Activated CD8-positive, alpha-beta memory T cell treated with anti-CD3 and anti-CD28 coated beads for 36 hours (primary cell): ENCODE measurements around the gene PSAT1. TPM values are rescaled to one million over a fixed set of nuclear protein-coding genes. Genes with fewer than 3 reads are reported as not detected.

Source experiments
- CTCF ChIA-PET: fragments of 350-600 bp; sonication (Branson Sonifier 250); formaldehyde crosslinking; loops from one replicate; lab custom pipeline; 2021; ENCODE audit warnings: antibody characterized with exemption; lab: Charles Lee
- POLR2A ChIA-PET: fragments of 350-600 bp; sonication (Branson Sonifier 250); formaldehyde crosslinking; loops from one replicate; lab custom pipeline; 2021; ENCODE audit warnings: antibody characterized with exemption; lab: Charles Lee
- total RNA-seq, 2 experiments: library from RNA; stranded (reverse); gene quantifications; one replicate each; pipeline ENCODE4 v1.2.3, GENCODE V29; 2021

The PSAT1 gene
- total RNA-seq, 2 experiments from 2014 or later = 160 to 163 TPM

GRCh38 chr9:78354324-78354973 lies 57.5 kb downstream of the PSAT1 start:
- CTCF ChIA-PET = no interaction called here
- POLR2A ChIA-PET = no interaction called here

GRCh38 chr9:78354989-78355388 lies 58.1 kb downstream of the PSAT1 start:
- ChIA-PET CTCF (no interaction called here), POLR2A (no interaction called here)

- POLR2A ChIA-PET = no interaction called here
- CTCF ChIA-PET = no interaction called here
These were observed 59.7 kb downstream of the PSAT1 start for GRCh38 chr9:78356634-78357033.

GRCh38 chr9:78357165-78357873 lies 60.4 kb downstream of the PSAT1 start:
- ChIA-PET CTCF (interaction anchor here (1.5 kb wide), 1 partner anchor 13 kb away, joined by 5 read pairs; no protein-coding TSS in a partner anchor), POLR2A (no interaction called here)

- ChIA-PET CTCF (interaction anchor here (1.5 kb wide), 1 partner anchor 12 kb away, joined by 5 read pairs; no protein-coding TSS in a partner anchor), POLR2A (no interaction called here)
These were observed 61.6 kb downstream of the PSAT1 start for GRCh38 chr9:78358329-78359051.

- CTCF ChIA-PET = no interaction called here
- POLR2A ChIA-PET = interaction anchor here (0.5 kb wide), 1 partner anchor 1743 kb away, joined by 3 read pairs; no protein-coding TSS in a partner anchor
These were observed 66.3 kb downstream of the PSAT1 start for GRCh38 chr9:78363221-78363620.

- CTCF ChIA-PET = no interaction called here
- POLR2A ChIA-PET = no interaction called here
These were observed 69.1 kb downstream of the PSAT1 start for GRCh38 chr9:78365748-78366697.

- ChIA-PET CTCF (no interaction called here), POLR2A (no interaction called here)
These were observed 69.9 kb downstream of the PSAT1 start for GRCh38 chr9:78366827-78367226.

- CTCF ChIA-PET = interaction anchor here (1.2 kb wide), 1 partner anchor 132 kb away, joined by 4 read pairs; no protein-coding TSS in a partner anchor
These were observed 71.3 kb downstream of the PSAT1 start for GRCh38 chr9:78368236-78368635.

GRCh38 chr9:78369639-78370219 lies 72.8 kb downstream of the PSAT1 start:
- ChIA-PET CTCF (interaction anchor here (0.8 to 1.2 kb wide), 4 partner anchors 8 to 133 kb away, joined by 3 to 5 read pairs (median 4); no protein-coding TSS in a partner anchor), POLR2A (no interaction called here)

More at GRCh38 chr9:78368236-78368635, 71.3 kb downstream of the PSAT1 start:
- POLR2A ChIA-PET = no interaction called here

GRCh38 chr9:78370991-78371390 lies 74.1 kb downstream of the PSAT1 start:
- CTCF ChIA-PET = interaction anchor here (1.2 kb wide), 1 partner anchor 13 kb away, joined by 5 read pairs; no protein-coding TSS in a partner anchor
- POLR2A ChIA-PET = no interaction called here

GRCh38 chr9:78371981-78372380 lies 75.1 kb downstream of the PSAT1 start:
- ChIA-PET CTCF (no interaction called here), POLR2A (no interaction called here)

Other genes with a start within 250 kb of the PSAT1 start
- 10 to 100 TPM; 40.0 to 40.4 TPM for gene CEP78, start 61.0 kb upstream of the PSAT1 start, total RNA-seq